WTC11 (cell line): ENCODE measurements around the gene LRRC10B. TPM values are rescaled to one million over a fixed set of nuclear protein-coding genes. Genes with fewer than 3 reads are reported as not detected.

Source experiments
- ATAC-seq: fragments of 200-7000 bp; cut with Tn5 transposase; 2 replicates; pipeline ENCODE4 v1.10.0; 2021; ENCODE audit warnings: mild to moderate bottlenecking, moderate library complexity
- CTCF ChIA-PET: fragments of 300-600 bp; sonication (Branson Sonifier 250); formaldehyde crosslinking; loops from one replicate; lab custom pipeline; 2021; ENCODE audit warnings: antibody characterized with exemption; lab: Charles Lee
- POLR2A ChIA-PET: fragments of 350-600 bp; sonication (Branson Sonifier 250); formaldehyde crosslinking; loops from one replicate; lab custom pipeline; 2021; ENCODE audit warnings: antibody characterized with exemption; lab: Charles Lee
- DNase-seq: peaks from one replicate; pipeline ENCODE4 v3.0.0; 2021; ENCODE audit warnings: low spot score
- H3K27ac Mint-ChIP-seq: 2 replicates; pipeline ENCODE4 v1.8.0; 2021; ENCODE audit warnings: mixed read lengths
- H3K27me3 Mint-ChIP-seq: 2 replicates; pipeline ENCODE4 v1.8.0; 2021; ENCODE audit warnings: low read depth, mild to moderate bottlenecking, moderate library complexity, mixed read lengths
- H3K36me3 Mint-ChIP-seq: 2 replicates; pipeline ENCODE4 v1.8.0; 2021; ENCODE audit warnings: mixed read lengths
- H3K4me1 Mint-ChIP-seq: 2 replicates; pipeline ENCODE4 v1.8.0; 2022; ENCODE audit warnings: mixed read lengths
- H3K4me3 Mint-ChIP-seq: 2 replicates; pipeline ENCODE4 v1.8.0; 2021; ENCODE audit warnings: mild to moderate bottlenecking, moderate library complexity, mixed read lengths
- H3K9me3 Mint-ChIP-seq: 2 replicates; pipeline ENCODE4 v1.8.0; 2021; ENCODE audit warnings: mixed read lengths
- EMX1 ChIP-seq: fragments of 250-450 bp; sonication (Bioruptor Pico); IDR thresholded peaks from 2 replicates; pipeline ENCODE4 v1.8.0; 2021; ENCODE audit warnings: mild to moderate bottlenecking
- ETV6 ChIP-seq: sonication (generic); formaldehyde crosslinking; IDR thresholded peaks from 2 replicates; pipeline ENCODE4 v1.8.1; 2022; ENCODE audit warnings: mild to moderate bottlenecking, missing genetic modification reagents
- FOXJ3 ChIP-seq: sonication (generic); formaldehyde crosslinking; IDR thresholded peaks from 2 replicates; pipeline ENCODE4 v1.9.0; 2021; ENCODE audit warnings: missing genetic modification reagents, mild to moderate bottlenecking, borderline replicate concordance
- HMGA2 ChIP-seq: fragments of 250-450 bp; sonication (Bioruptor Pico); IDR thresholded peaks from 2 replicates; pipeline ENCODE4 v1.4.0; 2021; ENCODE audit warnings: mild to moderate bottlenecking, moderate library complexity
- NFE2L1 ChIP-seq: sonication (generic); formaldehyde crosslinking; IDR thresholded peaks from 2 replicates; pipeline ENCODE4 v1.8.1; 2023; ENCODE audit warnings: missing genetic modification reagents
- PRRX2 ChIP-seq: fragments of 250-450 bp; sonication (Bioruptor Pico); IDR thresholded peaks from 2 replicates; pipeline ENCODE4 v1.8.0; 2021; ENCODE audit warnings: mild to moderate bottlenecking
- ZBTB21 ChIP-seq: sonication (generic); formaldehyde crosslinking; IDR thresholded peaks from 2 replicates; pipeline ENCODE4 v1.8.1; 2023; ENCODE audit warnings: mild to moderate bottlenecking, missing genetic modification reagents, borderline replicate concordance
- ZNF121 ChIP-seq: sonication (generic); formaldehyde crosslinking; IDR thresholded peaks from 2 replicates; pipeline ENCODE4 v1.8.0; 2023; ENCODE audit warnings: missing genetic modification reagents
- ZNF232 ChIP-seq: sonication (generic); formaldehyde crosslinking; IDR thresholded peaks from 2 replicates; pipeline ENCODE4 v1.8.0; 2022; ENCODE audit warnings: mild to moderate bottlenecking, missing genetic modification reagents
- ZNF396 ChIP-seq: fragments of 250-450 bp; sonication (Bioruptor Pico); IDR thresholded peaks from 2 replicates; pipeline ENCODE4 v1.8.0; 2021; ENCODE audit warnings: mild to moderate bottlenecking, moderate library complexity, borderline replicate concordance
- ZNF671 ChIP-seq: fragments of 250-450 bp; sonication (Bioruptor Pico); IDR thresholded peaks from 2 replicates; pipeline ENCODE4 v1.8.0; 2021; ENCODE audit warnings: mild to moderate bottlenecking
- total RNA-seq: library from RNA; stranded (reverse); gene quantifications from 3 replicates; pipeline ENCODE4 v1.2.3, GENCODE V29; 2021
- TF ChIP-seq, protein P1 (sequence below): sonication (generic); formaldehyde crosslinking; IDR thresholded peaks from 2 replicates; pipeline ENCODE4 v1.8.0; 2022; ENCODE audit warnings: mild to moderate bottlenecking, missing genetic modification reagents
- TF ChIP-seq, protein P2 (sequence below): sonication (generic); formaldehyde crosslinking; conservative IDR thresholded peaks from 2 replicates; pipeline ENCODE4 v1.8.1; 2023; ENCODE audit warnings: mild to moderate bottlenecking, low read depth, missing genetic modification reagents, moderate library complexity
- TF ChIP-seq, protein P3 (sequence below): sonication (generic); formaldehyde crosslinking; IDR thresholded peaks from 2 replicates; pipeline ENCODE4 v1.8.1; 2023; ENCODE audit warnings: mild to moderate bottlenecking, missing genetic modification reagents
- TF ChIP-seq, protein P4 (sequence below): fragments of 250-450 bp; sonication (Bioruptor Pico); IDR thresholded peaks from 2 replicates; pipeline ENCODE4 v2.1.2; 2022; ENCODE audit warnings: mild to moderate bottlenecking, moderate library complexity
- TF ChIP-seq, protein P5 (sequence below): sonication (generic); formaldehyde crosslinking; IDR thresholded peaks from 2 replicates; pipeline ENCODE4 v1.8.0; 2022; ENCODE audit warnings: missing genetic modification reagents
- TF ChIP-seq, protein P6 (sequence below): sonication (generic); formaldehyde crosslinking; IDR thresholded peaks from 2 replicates; pipeline ENCODE4 v1.8.1; 2022; ENCODE audit warnings: mild to moderate bottlenecking, missing genetic modification reagents, moderate library complexity, borderline replicate concordance
- TF ChIP-seq, protein P7 (sequence below): sonication (generic); formaldehyde crosslinking; IDR thresholded peaks from 2 replicates; pipeline ENCODE4 v1.8.1; 2022; ENCODE audit warnings: missing genetic modification reagents, borderline replicate concordance
- TF ChIP-seq, protein P8 (sequence below): sonication (generic); formaldehyde crosslinking; IDR thresholded peaks from 2 replicates; pipeline ENCODE4 v1.8.1; 2023; ENCODE audit warnings: mild to moderate bottlenecking, missing genetic modification reagents, moderate library complexity
- TF ChIP-seq, protein P9 (sequence below): sonication (generic); formaldehyde crosslinking; IDR thresholded peaks from 2 replicates; pipeline ENCODE4 v1.8.0; 2022; ENCODE audit warnings: mild to moderate bottlenecking, missing genetic modification reagents

The LRRC10B gene
- total RNA-seq, 1 experiment from 2014 or later, result 1.5 TPM

DNA sequence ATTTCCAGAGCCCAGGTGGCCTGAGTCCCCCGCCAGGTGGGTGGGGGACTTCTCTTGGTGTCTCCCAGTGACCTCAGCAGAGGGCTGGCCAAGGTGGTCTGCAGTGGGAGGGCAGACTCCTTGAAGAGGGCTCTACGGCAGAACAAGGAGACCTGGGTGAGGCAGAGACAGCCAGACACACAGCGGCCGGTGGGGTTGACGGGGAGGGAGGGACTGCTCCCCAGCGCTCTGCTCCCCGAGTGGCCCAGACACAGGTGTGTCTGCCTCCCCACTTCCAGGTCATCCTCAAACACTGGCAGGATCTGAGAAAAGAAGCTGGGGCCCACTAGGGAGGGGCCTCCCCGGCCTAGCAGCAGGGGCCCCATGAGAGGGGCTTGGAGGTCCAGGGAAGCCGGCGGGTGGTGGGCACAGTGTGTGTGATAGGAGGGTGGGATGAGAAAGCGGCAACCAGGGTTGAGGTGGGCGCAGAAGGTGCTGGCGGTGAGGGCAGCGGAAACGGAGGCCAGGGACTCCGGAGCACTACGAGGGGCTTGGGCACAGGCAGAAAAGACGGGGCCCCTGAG, 42.2 kb downstream of the LRRC10B start:
- H3K27ac Mint-ChIP-seq, result no peak overlapping the region
- TF ChIP-seq PRRX2 (CRISPR knock-in tag) (no peak), ZNF232 (no peak), FOXJ3 (no peak)
- TF ChIP-seq, protein P1, sequence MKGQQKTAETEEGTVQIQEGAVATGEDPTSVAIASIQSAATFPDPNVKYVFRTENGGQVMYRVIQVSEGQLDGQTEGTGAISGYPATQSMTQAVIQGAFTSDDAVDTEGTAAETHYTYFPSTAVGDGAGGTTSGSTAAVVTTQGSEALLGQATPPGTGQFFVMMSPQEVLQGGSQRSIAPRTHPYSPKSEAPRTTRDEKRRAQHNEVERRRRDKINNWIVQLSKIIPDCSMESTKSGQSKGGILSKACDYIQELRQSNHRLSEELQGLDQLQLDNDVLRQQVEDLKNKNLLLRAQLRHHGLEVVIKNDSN (CRISPR knock-in tag), result no peak
- TF ChIP-seq, protein P2, sequence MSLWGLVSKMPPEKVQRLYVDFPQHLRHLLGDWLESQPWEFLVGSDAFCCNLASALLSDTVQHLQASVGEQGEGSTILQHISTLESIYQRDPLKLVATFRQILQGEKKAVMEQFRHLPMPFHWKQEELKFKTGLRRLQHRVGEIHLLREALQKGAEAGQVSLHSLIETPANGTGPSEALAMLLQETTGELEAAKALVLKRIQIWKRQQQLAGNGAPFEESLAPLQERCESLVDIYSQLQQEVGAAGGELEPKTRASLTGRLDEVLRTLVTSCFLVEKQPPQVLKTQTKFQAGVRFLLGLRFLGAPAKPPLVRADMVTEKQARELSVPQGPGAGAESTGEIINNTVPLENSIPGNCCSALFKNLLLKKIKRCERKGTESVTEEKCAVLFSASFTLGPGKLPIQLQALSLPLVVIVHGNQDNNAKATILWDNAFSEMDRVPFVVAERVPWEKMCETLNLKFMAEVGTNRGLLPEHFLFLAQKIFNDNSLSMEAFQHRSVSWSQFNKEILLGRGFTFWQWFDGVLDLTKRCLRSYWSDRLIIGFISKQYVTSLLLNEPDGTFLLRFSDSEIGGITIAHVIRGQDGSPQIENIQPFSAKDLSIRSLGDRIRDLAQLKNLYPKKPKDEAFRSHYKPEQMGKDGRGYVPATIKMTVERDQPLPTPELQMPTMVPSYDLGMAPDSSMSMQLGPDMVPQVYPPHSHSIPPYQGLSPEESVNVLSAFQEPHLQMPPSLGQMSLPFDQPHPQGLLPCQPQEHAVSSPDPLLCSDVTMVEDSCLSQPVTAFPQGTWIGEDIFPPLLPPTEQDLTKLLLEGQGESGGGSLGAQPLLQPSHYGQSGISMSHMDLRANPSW, result no peak
- TF ChIP-seq, all 79 proteins: peak for 0
- no peak for DNase-seq
- ATAC-seq, result no peak
- CTCF ChIA-PET, result interaction anchor here (1.6 kb wide), 1 partner anchor 18 kb away, joined by 7 read pairs; no protein-coding TSS in a partner anchor
- Mint-ChIP-seq H3K9me3 (no peaks in the 10 kb centered on the region), H3K4me1 (peaks cover 30% of the 10 kb centered on the region), H3K36me3 (no peaks in the 10 kb centered on the region), H3K4me3 (no peak overlapping the region), H3K27me3 (peaks cover 15% of the 10 kb centered on the region)
- POLR2A ChIA-PET, result no interaction called here

DNA sequence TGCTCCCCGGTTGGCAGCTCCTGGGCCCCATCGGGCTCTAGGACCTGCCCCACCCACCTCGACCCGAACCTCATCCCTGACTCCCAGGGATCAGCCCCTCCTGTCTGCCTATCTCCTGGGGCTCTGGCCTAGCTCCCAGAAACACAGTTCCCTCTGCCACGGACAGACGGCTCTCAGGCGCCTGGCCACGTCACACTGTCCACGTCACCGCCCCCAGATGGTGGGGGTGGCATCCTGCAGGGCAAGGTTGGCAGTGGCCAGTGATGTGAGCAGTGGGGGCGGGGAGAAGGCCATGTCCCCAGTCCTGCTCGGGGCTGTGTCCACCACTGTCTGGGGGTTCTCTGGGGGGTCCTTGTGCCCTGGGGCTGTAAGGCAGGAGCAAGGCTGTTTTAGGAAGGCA, 43.1 kb downstream of the LRRC10B start:
- ChIA-PET CTCF (interaction anchor here (1.2 to 1.6 kb wide), 3 partner anchors 10 to 35 kb away, joined by 3 to 7 read pairs (median 4); no protein-coding TSS in a partner anchor), POLR2A (no interaction called here)
- no peak for TF ChIP-seq NFE2L1
- TF ChIP-seq, protein P3, sequence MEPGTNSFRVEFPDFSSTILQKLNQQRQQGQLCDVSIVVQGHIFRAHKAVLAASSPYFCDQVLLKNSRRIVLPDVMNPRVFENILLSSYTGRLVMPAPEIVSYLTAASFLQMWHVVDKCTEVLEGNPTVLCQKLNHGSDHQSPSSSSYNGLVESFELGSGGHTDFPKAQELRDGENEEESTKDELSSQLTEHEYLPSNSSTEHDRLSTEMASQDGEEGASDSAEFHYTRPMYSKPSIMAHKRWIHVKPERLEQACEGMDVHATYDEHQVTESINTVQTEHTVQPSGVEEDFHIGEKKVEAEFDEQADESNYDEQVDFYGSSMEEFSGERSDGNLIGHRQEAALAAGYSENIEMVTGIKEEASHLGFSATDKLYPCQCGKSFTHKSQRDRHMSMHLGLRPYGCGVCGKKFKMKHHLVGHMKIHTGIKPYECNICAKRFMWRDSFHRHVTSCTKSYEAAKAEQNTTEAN (CRISPR knock-in tag), result no peak
- no peak for TF ChIP-seq ZBTB21 (CRISPR knock-in tag)
- TF ChIP-seq PRRX2 (CRISPR knock-in tag), result no peak
- TF ChIP-seq, protein P4, sequence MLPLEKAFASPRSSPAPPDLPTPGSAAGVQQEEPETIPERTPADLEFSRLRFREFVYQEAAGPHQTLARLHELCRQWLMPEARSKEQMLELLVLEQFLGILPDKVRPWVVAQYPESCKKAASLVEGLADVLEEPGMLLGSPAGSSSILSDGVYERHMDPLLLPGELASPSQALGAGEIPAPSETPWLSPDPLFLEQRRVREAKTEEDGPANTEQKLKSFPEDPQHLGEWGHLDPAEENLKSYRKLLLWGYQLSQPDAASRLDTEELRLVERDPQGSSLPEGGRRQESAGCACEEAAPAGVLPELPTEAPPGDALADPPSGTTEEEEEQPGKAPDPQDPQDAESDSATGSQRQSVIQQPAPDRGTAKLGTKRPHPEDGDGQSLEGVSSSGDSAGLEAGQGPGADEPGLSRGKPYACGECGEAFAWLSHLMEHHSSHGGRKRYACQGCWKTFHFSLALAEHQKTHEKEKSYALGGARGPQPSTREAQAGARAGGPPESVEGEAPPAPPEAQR (CRISPR knock-in tag), result no peak
- TF ChIP-seq, protein P5, sequence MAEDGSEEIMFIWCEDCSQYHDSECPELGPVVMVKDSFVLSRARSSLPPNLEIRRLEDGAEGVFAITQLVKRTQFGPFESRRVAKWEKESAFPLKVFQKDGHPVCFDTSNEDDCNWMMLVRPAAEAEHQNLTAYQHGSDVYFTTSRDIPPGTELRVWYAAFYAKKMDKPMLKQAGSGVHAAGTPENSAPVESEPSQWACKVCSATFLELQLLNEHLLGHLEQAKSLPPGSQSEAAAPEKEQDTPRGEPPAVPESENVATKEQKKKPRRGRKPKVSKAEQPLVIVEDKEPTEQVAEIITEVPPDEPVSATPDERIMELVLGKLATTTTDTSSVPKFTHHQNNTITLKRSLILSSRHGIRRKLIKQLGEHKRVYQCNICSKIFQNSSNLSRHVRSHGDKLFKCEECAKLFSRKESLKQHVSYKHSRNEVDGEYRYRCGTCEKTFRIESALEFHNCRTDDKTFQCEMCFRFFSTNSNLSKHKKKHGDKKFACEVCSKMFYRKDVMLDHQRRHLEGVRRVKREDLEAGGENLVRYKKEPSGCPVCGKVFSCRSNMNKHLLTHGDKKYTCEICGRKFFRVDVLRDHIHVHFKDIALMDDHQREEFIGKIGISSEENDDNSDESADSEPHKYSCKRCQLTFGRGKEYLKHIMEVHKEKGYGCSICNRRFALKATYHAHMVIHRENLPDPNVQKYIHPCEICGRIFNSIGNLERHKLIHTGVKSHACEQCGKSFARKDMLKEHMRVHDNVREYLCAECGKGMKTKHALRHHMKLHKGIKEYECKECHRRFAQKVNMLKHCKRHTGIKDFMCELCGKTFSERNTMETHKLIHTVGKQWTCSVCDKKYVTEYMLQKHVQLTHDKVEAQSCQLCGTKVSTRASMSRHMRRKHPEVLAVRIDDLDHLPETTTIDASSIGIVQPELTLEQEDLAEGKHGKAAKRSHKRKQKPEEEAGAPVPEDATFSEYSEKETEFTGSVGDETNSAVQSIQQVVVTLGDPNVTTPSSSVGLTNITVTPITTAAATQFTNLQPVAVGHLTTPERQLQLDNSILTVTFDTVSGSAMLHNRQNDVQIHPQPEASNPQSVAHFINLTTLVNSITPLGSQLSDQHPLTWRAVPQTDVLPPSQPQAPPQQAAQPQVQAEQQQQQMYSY (CRISPR knock-in tag), result no peak
- TF ChIP-seq ZNF396 (CRISPR knock-in tag), result no peak
- TF ChIP-seq, protein P6, sequence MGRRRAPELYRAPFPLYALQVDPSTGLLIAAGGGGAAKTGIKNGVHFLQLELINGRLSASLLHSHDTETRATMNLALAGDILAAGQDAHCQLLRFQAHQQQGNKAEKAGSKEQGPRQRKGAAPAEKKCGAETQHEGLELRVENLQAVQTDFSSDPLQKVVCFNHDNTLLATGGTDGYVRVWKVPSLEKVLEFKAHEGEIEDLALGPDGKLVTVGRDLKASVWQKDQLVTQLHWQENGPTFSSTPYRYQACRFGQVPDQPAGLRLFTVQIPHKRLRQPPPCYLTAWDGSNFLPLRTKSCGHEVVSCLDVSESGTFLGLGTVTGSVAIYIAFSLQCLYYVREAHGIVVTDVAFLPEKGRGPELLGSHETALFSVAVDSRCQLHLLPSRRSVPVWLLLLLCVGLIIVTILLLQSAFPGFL, result no peak
- no peak for TF ChIP-seq ETV6 (CRISPR knock-in tag)
- no peak for TF ChIP-seq HMGA2 (CRISPR knock-in tag)
- no peak for TF ChIP-seq EMX1 (CRISPR knock-in tag)
- TF ChIP-seq, protein P7, sequence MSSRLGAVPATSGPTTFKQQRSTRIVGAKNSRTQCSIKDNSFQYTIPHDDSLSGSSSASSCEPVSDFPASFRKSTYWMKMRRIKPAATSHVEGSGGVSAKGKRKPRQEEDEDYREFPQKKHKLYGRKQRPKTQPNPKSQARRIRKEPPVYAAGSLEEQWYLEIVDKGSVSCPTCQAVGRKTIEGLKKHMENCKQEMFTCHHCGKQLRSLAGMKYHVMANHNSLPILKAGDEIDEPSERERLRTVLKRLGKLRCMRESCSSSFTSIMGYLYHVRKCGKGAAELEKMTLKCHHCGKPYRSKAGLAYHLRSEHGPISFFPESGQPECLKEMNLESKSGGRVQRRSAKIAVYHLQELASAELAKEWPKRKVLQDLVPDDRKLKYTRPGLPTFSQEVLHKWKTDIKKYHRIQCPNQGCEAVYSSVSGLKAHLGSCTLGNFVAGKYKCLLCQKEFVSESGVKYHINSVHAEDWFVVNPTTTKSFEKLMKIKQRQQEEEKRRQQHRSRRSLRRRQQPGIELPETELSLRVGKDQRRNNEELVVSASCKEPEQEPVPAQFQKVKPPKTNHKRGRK (CRISPR knock-in tag), result no peak
- TF ChIP-seq, protein P8, sequence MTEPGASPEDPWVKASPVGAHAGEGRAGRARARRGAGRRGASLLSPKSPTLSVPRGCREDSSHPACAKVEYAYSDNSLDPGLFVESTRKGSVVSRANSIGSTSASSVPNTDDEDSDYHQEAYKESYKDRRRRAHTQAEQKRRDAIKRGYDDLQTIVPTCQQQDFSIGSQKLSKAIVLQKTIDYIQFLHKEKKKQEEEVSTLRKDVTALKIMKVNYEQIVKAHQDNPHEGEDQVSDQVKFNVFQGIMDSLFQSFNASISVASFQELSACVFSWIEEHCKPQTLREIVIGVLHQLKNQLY (CRISPR knock-in tag), result no peak
- TF ChIP-seq ZNF121 (CRISPR knock-in tag), result no peak
- TF ChIP-seq ZNF671 (CRISPR knock-in tag), result no peak
- TF ChIP-seq, protein P9, sequence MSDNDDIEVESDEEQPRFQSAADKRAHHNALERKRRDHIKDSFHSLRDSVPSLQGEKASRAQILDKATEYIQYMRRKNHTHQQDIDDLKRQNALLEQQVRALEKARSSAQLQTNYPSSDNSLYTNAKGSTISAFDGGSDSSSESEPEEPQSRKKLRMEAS, result no peak
- H3K4me3 Mint-ChIP-seq, result no peak overlapping the region
- DNase-seq (no peak), ATAC-seq (no peak)
- peaks cover 24% of the 10 kb centered on the region for H3K27me3 Mint-ChIP-seq
- peaks cover 36% of the 10 kb centered on the region for H3K4me1 Mint-ChIP-seq
- no peak overlapping the region for H3K27ac Mint-ChIP-seq
- H3K36me3 Mint-ChIP-seq, result no peaks in the 10 kb centered on the region
- no peaks in the 10 kb centered on the region for H3K9me3 Mint-ChIP-seq
